Astrocyte (in vitro differentiated cells and primary cell): ENCODE measurements around the gene ATP13A2. TPM values are rescaled to one million over a fixed set of nuclear protein-coding genes. Genes with fewer than 3 reads are reported as not detected.
"Not testable (repeated sequence)": the region's sequence is repeated elsewhere in the genome, so short reads cannot be mapped to it uniquely, and the experiment has no call there.

ENCODE experiments used
- DNase-seq: peaks from one replicate; pipeline ENCODE4 v3.0.0-alpha.2; 2010; ENCODE audit warnings: low read depth
- FAIRE-seq: peaks from 2 replicates; lab custom pipeline; 2011; peaks lifted over from hg19 to GRCh38; lab: Jason Lieb, UNC
- H2AFZ ChIP-seq: 2 replicates; pipeline ENCODE4 v1.6.0; 2012; ENCODE audit warnings: low read depth, low read length, inconsistent platforms
- H3K27ac ChIP-seq: 2 replicates; pipeline ENCODE4 v1.5.1; 2011; ENCODE audit warnings: low read depth, low read length, inconsistent platforms
- H3K27me3 ChIP-seq: 2 replicates; pipeline ENCODE4 v1.6.0; 2011; ENCODE audit warnings: low read length, inconsistent platforms; ENCODE audit not compliant: insufficient read depth
- H3K36me3 ChIP-seq: 2 replicates; pipeline ENCODE4 v1.5.1; 2011; ENCODE audit warnings: low read length, inconsistent platforms; ENCODE audit not compliant: insufficient read depth
- H3K4me1 ChIP-seq: 2 replicates; pipeline ENCODE4 v1.5.1; 2011; ENCODE audit warnings: low read length, inconsistent platforms; ENCODE audit not compliant: insufficient read depth
- H3K4me2 ChIP-seq: 2 replicates; pipeline ENCODE4 v1.6.0; 2012; ENCODE audit warnings: low read length, inconsistent platforms
- H3K4me3 ChIP-seq: 2 replicates; pipeline ENCODE4 v1.5.1; 2011; ENCODE audit warnings: low read depth, mild to moderate bottlenecking, low read length, inconsistent platforms; ENCODE audit not compliant: insufficient read depth
- H3K79me2 ChIP-seq: 2 replicates; pipeline ENCODE4 v1.6.0; 2012; ENCODE audit warnings: mild to moderate bottlenecking, low read length, inconsistent platforms; ENCODE audit not compliant: insufficient read depth
- H3K9ac ChIP-seq: 2 replicates; pipeline ENCODE4 v1.6.0; 2012; ENCODE audit warnings: mild to moderate bottlenecking, low read length, inconsistent platforms
- H3K9me3 ChIP-seq: 2 replicates; pipeline ENCODE4 v1.5.1; 2012; ENCODE audit warnings: low read depth, mild to moderate bottlenecking, low read length, inconsistent platforms; ENCODE audit not compliant: insufficient read depth
- H4K20me1 ChIP-seq: 2 replicates; pipeline ENCODE4 v1.6.0; 2012; ENCODE audit warnings: low read length, inconsistent platforms; ENCODE audit not compliant: insufficient read depth
- H3K27ac Mint-ChIP-seq: one replicate; pipeline ENCODE4 v1.8.0; 2021; ENCODE audit warnings: mild to moderate bottlenecking, mixed read lengths; ENCODE audit not compliant: unreplicated experiment
- H3K27me3 Mint-ChIP-seq: one replicate; pipeline ENCODE4 v1.8.0; 2021; ENCODE audit warnings: low read depth, mixed read lengths; ENCODE audit not compliant: unreplicated experiment
- H3K36me3 Mint-ChIP-seq: one replicate; pipeline ENCODE4 v1.8.0; 2021; ENCODE audit warnings: low read depth, mixed read lengths; ENCODE audit not compliant: unreplicated experiment
- H3K4me1 Mint-ChIP-seq: one replicate; pipeline ENCODE4 v1.8.0; 2021; ENCODE audit warnings: low read depth, mixed read lengths; ENCODE audit not compliant: unreplicated experiment
- H3K4me3 Mint-ChIP-seq: one replicate; pipeline ENCODE4 v1.8.0; 2021; ENCODE audit warnings: mild to moderate bottlenecking, moderate library complexity, mixed read lengths; ENCODE audit not compliant: unreplicated experiment
- H3K9me3 Mint-ChIP-seq: one replicate; pipeline ENCODE4 v1.8.0; 2021; ENCODE audit warnings: mild to moderate bottlenecking, mixed read lengths; ENCODE audit not compliant: unreplicated experiment
- EZH2 ChIP-seq: IDR thresholded peaks from 2 replicates; pipeline ENCODE4 v1.6.1; 2012; ENCODE audit warnings: mild to moderate bottlenecking, low read length, inconsistent platforms; ENCODE audit not compliant: insufficient read depth
- total RNA-seq: library from RNA; stranded (reverse); gene quantifications from 2 replicates; pipeline ENCODE4 v1.2.1, GENCODE V29; 2021
- TF ChIP-seq, protein P1 (sequence below): IDR thresholded peaks from 2 replicates; pipeline ENCODE4 v1.5.1; 2011; ENCODE audit warnings: low read depth, mild to moderate bottlenecking, inconsistent platforms, low read length, moderate library complexity; ENCODE audit not compliant: insufficient read depth

The ATP13A2 gene
- total RNA-seq, 1 donor from 2014 or later, result 67.8 TPM

DNA sequence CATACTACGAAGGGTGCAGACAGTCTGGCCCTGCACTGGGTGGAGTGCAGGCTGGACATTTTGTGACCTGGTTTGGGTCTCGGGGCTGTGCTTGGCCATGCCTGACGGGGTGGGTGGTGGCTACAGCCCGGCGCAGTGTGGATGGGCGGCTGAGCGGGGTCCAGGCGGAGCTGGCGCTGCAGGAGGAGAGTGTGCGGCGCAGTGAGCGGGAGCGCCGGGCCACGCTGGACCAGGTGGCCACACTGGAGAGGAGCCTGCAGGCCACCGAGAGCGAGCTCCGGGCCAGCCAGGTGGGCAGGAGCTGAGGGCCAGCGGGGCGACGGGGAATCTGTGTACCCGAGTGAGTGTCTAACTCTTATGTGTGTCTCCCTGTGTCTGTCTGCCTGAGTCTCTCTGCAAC is 45.4 kb downstream of the ATP13A2 start:
- Histone ChIP-seq H3K36me3 (peaks cover 3% of the 10 kb centered on the region), H3K4me1 (peaks cover 23% of the 10 kb centered on the region), H3K9ac (peak overlapping the region; percentile 12), H3K4me3 (no peak overlapping the region), H3K4me2 (peak overlapping the region; percentile 79), H3K79me2 (no peaks in the 10 kb centered on the region), H3K27ac (no peak overlapping the region), H4K20me1 (peaks cover 7% of the 10 kb centered on the region), H2AFZ (no peak overlapping the region), H3K9me3 (no peaks in the 10 kb centered on the region), H3K27me3 (no peaks in the 10 kb centered on the region)
- no peak overlapping the region for H3K27ac Mint-ChIP-seq
- DNase-seq (no peak), FAIRE-seq (no peak)
- peaks cover 12% of the 10 kb centered on the region for H3K36me3 Mint-ChIP-seq
- no peak for TF ChIP-seq EZH2
- TF ChIP-seq, protein P1, sequence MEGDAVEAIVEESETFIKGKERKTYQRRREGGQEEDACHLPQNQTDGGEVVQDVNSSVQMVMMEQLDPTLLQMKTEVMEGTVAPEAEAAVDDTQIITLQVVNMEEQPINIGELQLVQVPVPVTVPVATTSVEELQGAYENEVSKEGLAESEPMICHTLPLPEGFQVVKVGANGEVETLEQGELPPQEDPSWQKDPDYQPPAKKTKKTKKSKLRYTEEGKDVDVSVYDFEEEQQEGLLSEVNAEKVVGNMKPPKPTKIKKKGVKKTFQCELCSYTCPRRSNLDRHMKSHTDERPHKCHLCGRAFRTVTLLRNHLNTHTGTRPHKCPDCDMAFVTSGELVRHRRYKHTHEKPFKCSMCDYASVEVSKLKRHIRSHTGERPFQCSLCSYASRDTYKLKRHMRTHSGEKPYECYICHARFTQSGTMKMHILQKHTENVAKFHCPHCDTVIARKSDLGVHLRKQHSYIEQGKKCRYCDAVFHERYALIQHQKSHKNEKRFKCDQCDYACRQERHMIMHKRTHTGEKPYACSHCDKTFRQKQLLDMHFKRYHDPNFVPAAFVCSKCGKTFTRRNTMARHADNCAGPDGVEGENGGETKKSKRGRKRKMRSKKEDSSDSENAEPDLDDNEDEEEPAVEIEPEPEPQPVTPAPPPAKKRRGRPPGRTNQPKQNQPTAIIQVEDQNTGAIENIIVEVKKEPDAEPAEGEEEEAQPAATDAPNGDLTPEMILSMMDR, result no peak
- H3K4me1 Mint-ChIP-seq, result peaks cover 11% of the 10 kb centered on the region
- no peaks in the 10 kb centered on the region for H3K9me3 Mint-ChIP-seq
- no peaks in the 10 kb centered on the region for H3K27me3 Mint-ChIP-seq
- H3K4me3 Mint-ChIP-seq, result no peak overlapping the region

DNA sequence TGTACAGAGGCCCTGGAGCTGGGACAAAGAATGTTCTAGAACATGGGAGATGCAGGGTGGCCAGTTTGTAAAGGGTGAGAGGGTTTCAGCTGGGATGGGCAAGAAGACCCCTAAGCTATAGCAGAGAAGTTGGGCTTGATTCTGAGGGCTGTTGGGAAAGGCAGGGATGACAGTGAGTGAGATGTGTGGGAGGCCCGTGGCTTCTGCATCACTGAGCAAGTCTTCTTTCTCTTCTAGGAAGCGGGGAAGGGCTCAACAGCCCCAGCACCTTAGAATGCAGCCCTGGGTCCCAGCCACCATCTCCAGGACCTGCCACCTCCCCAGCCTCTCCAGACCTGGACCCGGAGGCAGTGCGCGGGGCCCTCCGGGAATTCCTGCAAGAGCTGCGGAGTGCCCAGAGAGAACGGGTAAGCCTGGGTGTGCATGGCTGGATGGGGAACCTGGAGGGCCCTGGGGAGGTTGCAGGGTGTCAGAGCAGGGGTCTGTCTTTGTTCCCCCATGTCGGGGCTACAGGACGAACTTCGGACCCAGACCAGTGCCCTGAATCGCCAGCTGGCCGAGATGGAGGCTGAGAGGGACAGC is 46.2 kb downstream of the ATP13A2 start:
- Histone ChIP-seq H3K9ac (no peak overlapping the region), H3K9me3 (no peaks in the 10 kb centered on the region), H3K27ac (no peak overlapping the region), H3K4me3 (no peak overlapping the region), H3K79me2 (no peaks in the 10 kb centered on the region), H2AFZ (no peak overlapping the region), H3K4me2 (peak overlapping the region; percentile 3), H4K20me1 (no peaks in the 10 kb centered on the region), H3K27me3 (no peaks in the 10 kb centered on the region), H3K36me3 (peaks cover 3% of the 10 kb centered on the region), H3K4me1 (peaks cover 23% of the 10 kb centered on the region)
- Mint-ChIP-seq H3K4me1 (peaks cover 11% of the 10 kb centered on the region), H3K27me3 (no peaks in the 10 kb centered on the region), H3K4me3 (no peak overlapping the region), H3K36me3 (peaks cover 12% of the 10 kb centered on the region), H3K9me3 (no peaks in the 10 kb centered on the region), H3K27ac (peak overlapping the region; percentile 16)
- DNase-seq (no peak), FAIRE-seq (no peak)
- TF ChIP-seq, protein P1, result no peak
- TF ChIP-seq EZH2, result no peak

DNA sequence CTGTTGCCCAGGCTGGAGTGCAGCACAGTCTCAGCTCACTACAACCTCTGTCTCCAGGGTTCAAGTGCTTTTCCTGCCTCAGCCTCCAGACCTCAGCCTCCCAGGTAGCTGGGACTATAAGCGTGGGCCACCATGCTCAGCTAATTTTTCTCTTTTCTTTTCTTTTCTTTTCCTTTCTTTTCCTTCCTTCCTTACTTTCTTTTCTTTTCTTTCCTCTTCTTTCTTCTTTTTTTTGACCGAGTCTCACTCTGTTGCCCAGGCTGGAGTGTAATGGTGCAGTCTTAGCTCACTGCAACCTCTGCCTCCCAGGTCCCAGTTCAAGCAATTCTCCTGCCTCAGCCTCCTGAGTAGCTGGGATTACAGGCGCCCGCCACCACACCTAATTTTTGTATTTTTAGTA is 47.6 kb downstream of the ATP13A2 start:
- H3K4me1 ChIP-seq, result peaks cover 23% of the 10 kb centered on the region
- not testable (repeated sequence) for H3K9me3 ChIP-seq, H2AFZ ChIP-seq, H3K27ac ChIP-seq, H3K9ac ChIP-seq, H4K20me1 ChIP-seq, H3K27ac Mint-ChIP-seq, FAIRE-seq, H3K4me3 ChIP-seq, H3K27me3 ChIP-seq, H3K4me2 ChIP-seq, H3K9me3 Mint-ChIP-seq, H3K27me3 Mint-ChIP-seq, DNase-seq, H3K79me2 ChIP-seq, H3K4me3 Mint-ChIP-seq, H3K36me3 ChIP-seq
- peaks cover 11% of the 10 kb centered on the region for H3K4me1 Mint-ChIP-seq
- H3K36me3 Mint-ChIP-seq, result peaks cover 14% of the 10 kb centered on the region
